HG03025 (cell line): Measurements from ENCODE around the gene SPHKAP.
"Not testable (repeated sequence)": the region's sequence is repeated elsewhere in the genome, so short reads cannot be mapped to it uniquely, and the experiment has no call there.

Source experiments
- ATAC-seq: cut with Tn5 transposase; IDR thresholded peaks from one replicate; pipeline ENCODE4 v1.9.1; 2021; ENCODE audit warnings: mild to moderate bottlenecking, moderate library complexity; ENCODE audit not compliant: unreplicated experiment, low FRiP score

SPHKAP gene

GRCh38 chr2:228181098-228182019 lies at the start of gene SPHKAP:
SPHKAP (minus strand) TSS chr2:228181687; CDS start chr2:228181598, 89 bp downstream.
- ATAC-seq: no peak

- ATAC-seq: no peak
Measured at GRCh38 chr2:228227466-228227865, 46.0 kb upstream of the SPHKAP start.

- no peak for ATAC-seq
Measured at GRCh38 chr2:228224410-228224809, 42.9 kb upstream of the SPHKAP start.

GRCh38 chr2:228218593-228218992 lies 37.1 kb upstream of the SPHKAP start:
- not testable (repeated sequence) for ATAC-seq

- no peak for ATAC-seq
Measured at GRCh38 chr2:228197504-228197903, 16.0 kb upstream of the SPHKAP start.

- no peak for ATAC-seq
Measured at GRCh38 chr2:228180181-228181097, 1.0 kb downstream of the SPHKAP start.

GRCh38 chr2:228167290-228167689 lies 14.2 kb downstream of the SPHKAP start:
- no peak for ATAC-seq

GRCh38 chr2:228164718-228165117 lies 16.8 kb downstream of the SPHKAP start:
- ATAC-seq: no peak

- ATAC-seq: no peak
Measured at GRCh38 chr2:228157841-228158240, 23.6 kb downstream of the SPHKAP start.

- ATAC-seq: no peak
Measured at GRCh38 chr2:228144961-228145360, 36.5 kb downstream of the SPHKAP start.

- ATAC-seq: no peak
Measured at GRCh38 chr2:228140934-228141528, 40.5 kb downstream of the SPHKAP start.

GRCh38 chr2:228136027-228136426 lies 45.5 kb downstream of the SPHKAP start:
- ATAC-seq: no peak

GRCh38 chr2:228135300-228135699 lies 46.2 kb downstream of the SPHKAP start:
- ATAC-seq: no peak

- no peak for ATAC-seq
Measured at GRCh38 chr2:228131833-228132232, 49.7 kb downstream of the SPHKAP start.

- no peak for ATAC-seq
Measured at GRCh38 chr2:228126401-228126800, 55.1 kb downstream of the SPHKAP start.

GRCh38 chr2:228118940-228119339 lies 62.5 kb downstream of the SPHKAP start:
- ATAC-seq: no peak

GRCh38 chr2:228107846-228108245 lies 73.6 kb downstream of the SPHKAP start:
- no peak for ATAC-seq

GRCh38 chr2:228105526-228106250 lies 75.8 kb downstream of the SPHKAP start:
- ATAC-seq: no peak

- no peak for ATAC-seq
Measured at GRCh38 chr2:228104215-228104614, 77.3 kb downstream of the SPHKAP start.

- ATAC-seq: no peak
Measured at GRCh38 chr2:228103379-228103778, 78.1 kb downstream of the SPHKAP start.
